A549 (cell line): ENCODE results near the gene HPGD. TPM values are rescaled to one million over a fixed set of nuclear protein-coding genes. Genes with fewer than 3 reads are reported as not detected.
"Not testable (repeated sequence)": the region's sequence is repeated elsewhere in the genome, so short reads cannot be mapped to it uniquely, and the experiment has no call there.

Experiments used
- ATAC-seq, 2 experiments: fragments of 200-7000 bp in 1 of 2; fragments of >200 bp in 1 of 2; cut with Nextera tagmentation in 1 of 2; cut with Tn5 transposase in 1 of 2; 3 replicates each; pipeline versions ENCODE4 v1.8.0 to v1.9.1; 2018 to 2020; ENCODE audit warnings: mild to moderate bottlenecking in 1 of 2, moderate library complexity in 1 of 2
- CTCF ChIA-PET: fragments of 300-600 bp; sonication (Branson Sonifier 250); formaldehyde crosslinking; extraction: SDS; loops from one replicate; lab custom pipeline; 2021; ENCODE audit warnings: antibody characterized with exemption, inconsistent platforms; lab: Yijun Ruan, JAX
- POLR2A ChIA-PET: fragments of 350-600 bp; formaldehyde crosslinking; extraction: SDS; loops from one replicate; lab custom pipeline; 2021; ENCODE audit warnings: antibody characterized with exemption, inconsistent platforms; lab: Yijun Ruan, JAX
- DNase-seq, 2 experiments: peaks; one replicate each; pipeline versions ENCODE4 v3.0.0 to v3.0.0-alpha.2; 2011 to 2016; ENCODE audit warnings: low read depth in 1 of 2, low spot score in 1 of 2
- FAIRE-seq: peaks from 2 replicates; lab custom pipeline; 2011; peaks lifted over from hg19 to GRCh38; lab: Jason Lieb, UNC
- H3K27ac ChIP-seq, 2 experiments: fragments of >200 bp; sonication (Bioruptor Twin); formaldehyde crosslinking; 3 replicates each; pipeline ENCODE4 v1.5.1; 2016 to 2017
- H3K4me1 ChIP-seq: fragments of >200 bp; sonication (Bioruptor Twin); formaldehyde crosslinking; 3 replicates; pipeline ENCODE4 v1.6.1; 2016
- H3K4me2 ChIP-seq: fragments of >200 bp; sonication (Bioruptor Twin); formaldehyde crosslinking; 3 replicates; pipeline ENCODE4 v1.6.1; 2016
- H3K4me3 ChIP-seq: fragments of >200 bp; sonication (Bioruptor Twin); formaldehyde crosslinking; 3 replicates; pipeline ENCODE4 v1.5.1; 2016
- H3K9me3 ChIP-seq: fragments of >200 bp; sonication (Bioruptor Twin); formaldehyde crosslinking; 3 replicates; pipeline ENCODE4 v1.6.1; 2016
- BHLHE40 ChIP-seq: IDR thresholded peaks from 2 replicates; pipeline ENCODE4 v1.6.1; 2012; ENCODE audit warnings: low read depth, low read length, inconsistent platforms
- CEBPB ChIP-seq, 2 experiments: fragments of >200 bp in 1 of 2; sonication (Bioruptor Twin) in 1 of 2; formaldehyde crosslinking in 1 of 2; IDR thresholded peaks; 2 replicates each; pipeline ENCODE4 v1.6.1; 2012 to 2016
- CHD4 ChIP-seq: fragments of 200-600 bp; sonication (generic); IDR thresholded peaks from 2 replicates; pipeline ENCODE4 v1.6.1; 2016; ENCODE audit warnings: antibody characterized with exemption, mild to moderate bottlenecking, borderline replicate concordance
- CTCF ChIP-seq: fragments of >200 bp; sonication (Bioruptor Twin); formaldehyde crosslinking; IDR thresholded peaks from 3 replicates; pipeline ENCODE4 v1.5.1; 2016
- EHF ChIP-seq: fragments of 250-450 bp; sonication (Bioruptor Pico); IDR thresholded peaks from 2 replicates; pipeline ENCODE4 v1.5.0; 2020; ENCODE audit warnings: mild to moderate bottlenecking
- ELK1 ChIP-seq: fragments of 150-350 bp; IDR thresholded peaks from 2 replicates; pipeline ENCODE4 v1.6.1; 2014; ENCODE audit warnings: low read depth, mild to moderate bottlenecking, low read length
- FOXS1 ChIP-seq: fragments of 250-450 bp; sonication (Bioruptor Pico); IDR thresholded peaks from 2 replicates; pipeline ENCODE4 v1.5.0; 2020; ENCODE audit warnings: mild to moderate bottlenecking, moderate library complexity
- GATA3 ChIP-seq: IDR thresholded peaks from 2 replicates; pipeline ENCODE4 v1.6.1; 2012; ENCODE audit warnings: borderline replicate concordance
- HEYL ChIP-seq: fragments of 250-450 bp; sonication (Bioruptor Pico); IDR thresholded peaks from 2 replicates; pipeline ENCODE4 v1.8.0; 2021; ENCODE audit warnings: mild to moderate bottlenecking, moderate library complexity
- HOXA7 ChIP-seq: fragments of 250-450 bp; sonication (Bioruptor Pico); IDR thresholded peaks from 2 replicates; pipeline ENCODE4 v1.5.0; 2020; ENCODE audit warnings: mild to moderate bottlenecking, moderate library complexity
- KDM5A ChIP-seq: fragments of 200-600 bp; sonication (generic); IDR thresholded peaks from 2 replicates; pipeline ENCODE4 v1.6.1; 2016; ENCODE audit warnings: antibody characterized with exemption, mild to moderate bottlenecking
- MAFK ChIP-seq: fragments of 450-650 bp; IDR thresholded peaks from 2 replicates; pipeline ENCODE4 v1.6.1; 2014; ENCODE audit not compliant: partially characterized antibody
- NFE2L2 ChIP-seq: fragments of 150-350 bp; conservative IDR thresholded peaks from 2 replicates; pipeline ENCODE4 v1.6.1; 2014; ENCODE audit warnings: low read length
- NPAS2 ChIP-seq: fragments of 250-450 bp; sonication (Bioruptor Pico); IDR thresholded peaks from 2 replicates; pipeline ENCODE4 v1.8.0; 2022; ENCODE audit warnings: mild to moderate bottlenecking, moderate library complexity, borderline replicate concordance
- NR3C1 ChIP-seq: fragments of >200 bp; sonication (Bioruptor Twin); formaldehyde crosslinking; IDR thresholded peaks from 3 replicates; pipeline ENCODE4 v1.6.1; 2017
- RARB ChIP-seq: fragments of 250-450 bp; sonication (Bioruptor Pico); IDR thresholded peaks from 2 replicates; pipeline ENCODE4 v1.8.0; 2021; ENCODE audit warnings: mild to moderate bottlenecking, moderate library complexity
- REST ChIP-seq: fragments of 200-600 bp; sonication (generic); IDR thresholded peaks from 2 replicates; pipeline ENCODE4 v1.6.1; 2016; ENCODE audit warnings: antibody characterized with exemption, mild to moderate bottlenecking, moderate library complexity
- WGBS: methylation state at CpG from one replicate; pipeline ENCODE4 v1.1.6; 2017; ENCODE audit errors: missing lambda C conversion rate; 5-methylcytosine and 5-hydroxymethylcytosine counted together
- polyA plus RNA-seq, 4 experiments: library from polyadenylated mRNA; depleted of rRNA in 3 of 4; stranded (reverse); fragments of >200 nt; fragmentation: RNase III in 1 of 4; extraction: RNeasy Plus Mini Kit Qiagen cat#74134 plus additional on column Dnase treatment in 1 of 4; gene quantifications; 2 replicates in 3 of 4; 3 replicates in 1 of 4; pipeline ENCODE4 v1.2.3, GENCODE V29; 2011 to 2017
- TF ChIP-seq, protein P1 (sequence below): fragments of >200 bp; sonication (Bioruptor Twin); formaldehyde crosslinking; IDR thresholded peaks from 2 replicates; pipeline ENCODE4 v1.6.1; 2016

HPGD gene
- polyA plus RNA-seq, 2 of the 4 experiments (the other 2 are of a cell fraction): 114 to 127 TPM

- peak; percentile 71 for TF ChIP-seq MAFK
- peak overlapping the region; percentile 81 to 93; a peak in 5 of 6 replicates for H3K27ac ChIP-seq
- CTCF ChIA-PET, H3K4me3 ChIP-seq, H3K4me2 ChIP-seq, POLR2A ChIA-PET, H3K9me3 ChIP-seq, FAIRE-seq, ATAC-seq, DNase-seq: not testable (repeated sequence)
- WGBS: 93% methylated on average over 10 of the region's 10 CpGs
- peaks cover 32% of the 10 kb centered on the region for H3K4me1 ChIP-seq
Observed at GRCh38 chr4:174488368-174488767, 33.9 kb downstream of the HPGD start.

GRCh38 chr4:174485025-174485424 lies 37.3 kb downstream of the HPGD start:
- Histone ChIP-seq H3K27ac (peak overlapping the region; percentile 19 to 25; a peak in 3 of 6 replicates), H3K4me2 (no peak overlapping the region), H3K4me3 (no peak overlapping the region), H3K9me3 (no peaks in the 10 kb centered on the region), H3K4me1 (peaks cover 10% of the 10 kb centered on the region; the same call in 2 of the 3 replicates)
- FAIRE-seq: no peak
- WGBS: 90% methylated on average over 5 of the region's 5 CpGs
- no peak for DNase-seq
- TF ChIP-seq CHD4 (no peak), KDM5A (no peak), GATA3 (no peak), CEBPB (IDR thresholded peaks at IDR 0.05) (no peak), FOXS1 (CRISPR knock-in tag) (no peak), HEYL (CRISPR knock-in tag) (no peak), ELK1 (no peak), REST (no peak), HOXA7 (CRISPR knock-in tag) (no peak), RARB (CRISPR knock-in tag) (no peak), CTCF (no peak), NR3C1 (no peak), BHLHE40 (no peak), NFE2L2 (no peak), EHF (CRISPR knock-in tag) (no peak), NPAS2 (CRISPR knock-in tag) (no peak)
- TF ChIP-seq, protein P1, sequence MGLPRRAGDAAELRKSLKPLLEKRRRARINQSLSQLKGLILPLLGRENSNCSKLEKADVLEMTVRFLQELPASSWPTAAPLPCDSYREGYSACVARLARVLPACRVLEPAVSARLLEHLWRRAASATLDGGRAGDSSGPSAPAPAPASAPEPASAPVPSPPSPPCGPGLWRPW: no peak
- no peak for ATAC-seq
- ChIA-PET CTCF (no interaction called here), POLR2A (no interaction called here)
